Tibial nerve (tissue), 4 donors: ENCODE results near the gene RNFT2.

Source experiments
- CTCF ChIP-seq, 5 experiments: fragments of 200-600 bp in 3 of 5; fragments of 450-650 bp in 2 of 5; sonication (generic) in 3 of 5; IDR thresholded peaks; one replicate each; pipeline ENCODE4 v1.5.1; 2016 to 2019; ENCODE audit warnings: antibody characterized with exemption in 5 of 5, mild to moderate bottlenecking in 3 of 5, moderate library complexity in 2 of 5
- EP300 ChIP-seq, 2 donors: sonication (generic); formaldehyde crosslinking; IDR thresholded peaks; one replicate each; pipeline ENCODE4 v1.6.1; 2017; ENCODE audit warnings: antibody characterized with exemption in 2 of 2, mild to moderate bottlenecking in 1 of 2
- POLR2A ChIP-seq, 2 donors: fragments of 450-650 bp; IDR thresholded peaks; one replicate each; pipeline ENCODE4 v1.6.1; 2017; ENCODE audit warnings: antibody characterized with exemption in 2 of 2, mild to moderate bottlenecking in 2 of 2, moderate library complexity in 2 of 2

- no peak for TF ChIP-seq CTCF (IDR thresholded peaks at IDR 0.05)
- TF ChIP-seq POLR2A (IDR thresholded peaks at IDR 0.05): no peak
- no peak for TF ChIP-seq EP300 (IDR thresholded peaks at IDR 0.05)
Observed at GRCh38 chr12:116864371-116865160, 126.5 kb downstream of the RNFT2 start.
